ENCODE data around the gene DLEC1. TPM values are rescaled to one million over a fixed set of nuclear protein-coding genes. Genes with fewer than 3 reads are reported as not detected.
"Not testable (repeated sequence)": the region's sequence is repeated elsewhere in the genome, so short reads cannot be mapped to it uniquely, and the experiment has no call there.

Gene DLEC1
- total RNA-seq, 1 experiment from 2014 or later: not detected

GRCh38 chr3:38083871-38084333 lies 44.9 kb downstream of the DLEC1 start:
- no peaks in the 10 kb centered on the region for H3K4me1 ChIP-seq (replicated peaks)
- H3K4me3 ChIP-seq: no peak overlapping the region
- DNase-seq (ENCODE audit: low read depth in 1 of 2, low spot score in 2 of 2): no peak
- H3K27me3 ChIP-seq (replicated peaks): no peaks in the 10 kb centered on the region
- H3K9me3 ChIP-seq (replicated peaks): no peaks in the 10 kb centered on the region
- H3K27ac ChIP-seq: no peak overlapping the region
- no peaks in the 10 kb centered on the region for H3K36me3 ChIP-seq

DNA sequence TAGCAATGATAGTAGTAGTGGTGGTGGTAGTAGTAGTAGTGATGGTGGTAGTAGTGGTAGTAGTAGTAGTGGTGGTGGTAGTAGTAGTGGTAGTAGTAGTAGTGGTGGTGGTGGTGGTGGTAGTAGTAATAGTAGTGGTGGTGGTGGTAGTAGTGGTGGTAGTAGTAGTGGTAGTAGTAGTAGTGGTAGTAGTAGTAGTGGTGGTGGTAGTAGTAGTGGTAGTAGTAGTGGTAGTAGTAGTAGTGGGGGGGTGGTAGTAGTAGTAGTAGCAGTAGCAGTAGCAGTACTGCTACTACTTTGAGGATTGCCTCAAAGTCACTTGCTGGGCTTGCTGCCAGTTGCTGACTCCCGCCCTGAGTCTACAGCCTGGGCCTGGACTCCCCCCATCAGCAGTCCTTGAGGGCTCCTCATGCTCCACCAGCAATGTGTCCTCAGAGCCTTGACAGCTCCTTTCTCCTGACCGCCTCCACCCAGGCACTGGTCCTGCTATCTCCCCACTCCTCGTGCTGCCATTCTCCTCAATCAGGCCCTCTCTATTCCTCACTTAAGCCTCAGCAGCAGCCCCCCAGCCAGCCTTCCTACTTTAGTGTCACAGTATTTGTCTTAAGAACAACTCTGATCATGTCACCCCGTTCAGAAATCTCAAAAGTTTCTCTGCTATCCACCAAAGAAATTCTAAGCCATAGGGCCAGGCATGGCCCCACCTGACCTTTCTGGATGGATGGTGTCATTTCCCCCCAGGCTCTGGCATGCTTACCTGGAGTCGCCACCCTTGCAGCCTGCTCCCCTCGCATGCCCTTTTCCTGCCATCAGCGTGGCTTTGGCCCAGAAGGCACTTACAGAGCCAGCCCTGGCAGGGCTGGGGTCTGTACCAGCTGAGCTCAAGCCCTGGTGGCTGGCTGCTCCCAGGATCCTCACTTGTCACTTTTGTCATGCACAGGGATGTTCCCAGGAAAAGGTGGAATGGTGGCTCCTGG lies 45.6 kb downstream of the DLEC1 start:
- no peaks in the 10 kb centered on the region for H3K9me3 ChIP-seq (replicated peaks)
- H3K36me3 ChIP-seq: no peaks in the 10 kb centered on the region
- no peak overlapping the region for H3K27ac ChIP-seq
- DNase-seq (ENCODE audit: low read depth in 1 of 2, low spot score in 2 of 2): peak in 1 of 2 experiments; percentile 6
- H3K4me1 ChIP-seq (replicated peaks): no peaks in the 10 kb centered on the region
- no peaks in the 10 kb centered on the region for H3K27me3 ChIP-seq (replicated peaks)
- no peak overlapping the region for H3K4me3 ChIP-seq

GRCh38 chr3:38085311-38085942 lies 46.4 kb downstream of the DLEC1 start:
- Histone ChIP-seq H3K36me3 (no peaks in the 10 kb centered on the region), H3K27me3 (replicated peaks) (no peaks in the 10 kb centered on the region), H3K9me3 (replicated peaks) (no peaks in the 10 kb centered on the region), H3K4me3 (no peak overlapping the region), H3K27ac (no peak overlapping the region), H3K4me1 (replicated peaks) (no peaks in the 10 kb centered on the region)
- DNase-seq (ENCODE audit: low read depth in 1 of 2, low spot score in 2 of 2): no peak

DNA sequence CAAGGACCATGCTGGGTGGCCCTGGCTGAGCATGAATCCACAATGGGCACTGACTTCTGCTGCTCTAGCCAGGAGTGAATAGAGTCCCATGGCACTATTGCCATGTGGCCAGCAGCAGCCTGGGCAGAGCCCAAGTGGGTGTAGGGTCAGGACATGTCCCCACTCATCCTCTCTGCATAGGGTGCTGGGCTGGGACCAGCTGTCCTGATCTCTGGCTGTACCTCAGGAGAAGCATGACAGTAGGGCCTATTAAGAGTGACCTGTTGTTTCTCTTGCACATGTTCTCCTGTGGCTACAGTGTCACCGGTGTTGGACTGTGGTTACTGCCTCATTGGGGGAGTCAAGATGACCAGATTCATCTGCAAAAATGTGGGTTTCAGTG lies 46.9 kb downstream of the DLEC1 start:
- Histone ChIP-seq H3K9me3 (replicated peaks) (no peaks in the 10 kb centered on the region), H3K36me3 (no peaks in the 10 kb centered on the region), H3K27ac (no peak overlapping the region), H3K4me1 (replicated peaks) (no peaks in the 10 kb centered on the region), H3K27me3 (replicated peaks) (no peaks in the 10 kb centered on the region), H3K4me3 (no peak overlapping the region)
- DNase-seq (ENCODE audit: low read depth in 1 of 2, low spot score in 2 of 2): no peak

- H3K9me3 ChIP-seq (replicated peaks): no peaks in the 10 kb centered on the region
- no peak overlapping the region for H3K4me3 ChIP-seq
- H3K36me3 ChIP-seq: no peaks in the 10 kb centered on the region
- H3K4me1 ChIP-seq (replicated peaks): no peaks in the 10 kb centered on the region
- no peak overlapping the region for H3K27ac ChIP-seq
- no peaks in the 10 kb centered on the region; the same call in 1 of the 2 replicates for H3K27me3 ChIP-seq (replicated peaks)
- DNase-seq (ENCODE audit: low read depth in 1 of 2, low spot score in 2 of 2): no peak
Measured at GRCh38 chr3:38086496-38086895, 47.5 kb downstream of the DLEC1 start.

DNA sequence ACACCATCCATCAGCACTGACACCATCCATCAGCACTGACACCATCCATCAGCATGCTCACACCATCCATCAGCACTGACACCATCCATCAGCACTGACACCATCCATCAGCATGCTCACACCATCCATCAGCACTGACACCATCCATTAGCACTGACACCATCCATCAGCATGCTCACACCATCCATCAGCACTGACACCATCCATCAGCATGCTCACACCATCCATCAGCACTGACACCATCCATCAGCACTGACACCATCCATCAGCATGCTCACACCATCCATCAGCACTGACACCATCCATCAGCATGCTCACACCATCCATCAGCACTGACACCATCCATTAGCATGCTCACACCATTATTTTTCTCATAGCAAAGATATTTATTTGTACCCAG lies 48.3 kb downstream of the DLEC1 start:
- not testable (repeated sequence) for H3K4me1 ChIP-seq (replicated peaks); H3K36me3 ChIP-seq; H3K9me3 ChIP-seq (replicated peaks); DNase-seq (ENCODE audit: low read depth in 1 of 2, low spot score in 2 of 2); H3K4me3 ChIP-seq; H3K27me3 ChIP-seq (replicated peaks); H3K27ac ChIP-seq

DNA sequence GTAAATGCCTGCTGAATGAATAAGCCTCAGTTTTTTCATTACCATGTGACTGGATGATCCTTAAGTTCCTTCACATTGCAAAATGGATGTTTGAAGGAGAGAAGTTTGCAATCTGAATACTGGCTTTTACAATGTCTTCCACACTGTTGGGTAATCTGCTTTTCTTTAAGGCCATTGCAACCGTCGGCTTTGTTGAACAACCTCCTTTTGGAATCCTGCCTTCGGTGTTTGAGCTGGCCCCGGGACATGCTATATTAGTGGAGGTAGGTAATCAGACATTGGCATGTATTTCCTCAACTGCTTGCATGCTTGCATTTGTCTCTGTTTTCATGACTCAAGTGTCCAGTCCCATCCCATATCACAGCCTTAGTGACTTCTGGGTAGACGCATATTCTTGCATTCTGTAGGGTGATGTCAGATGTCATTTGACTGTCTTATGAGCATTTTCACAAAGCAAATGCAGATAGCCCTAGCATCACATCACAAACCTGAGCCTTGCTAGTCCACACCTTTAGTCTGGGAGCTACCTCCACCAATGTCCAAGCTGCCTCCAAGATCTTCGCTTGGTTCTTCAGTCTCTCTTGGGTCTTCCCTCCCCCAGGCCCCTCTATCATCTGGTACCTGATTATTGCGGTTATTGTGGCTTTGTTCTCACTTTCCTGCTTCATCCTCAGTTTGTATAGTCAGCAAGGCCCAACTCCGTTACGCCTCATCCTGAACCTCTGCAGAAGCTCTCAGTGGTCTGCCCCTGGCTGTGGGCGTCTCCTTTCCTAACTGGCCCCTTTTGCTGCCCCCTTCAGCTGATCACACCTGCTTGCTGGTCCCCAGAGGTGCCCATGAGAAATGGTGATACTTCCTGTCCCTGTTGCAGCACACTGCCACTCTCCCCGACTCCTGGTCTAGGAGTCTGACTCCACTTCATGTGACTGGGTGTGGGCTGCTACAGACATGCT lies 49.4 kb downstream of the DLEC1 start:
- DNase-seq (ENCODE audit: low read depth in 1 of 2, low spot score in 2 of 2): no peak
- Histone ChIP-seq H3K4me1 (replicated peaks) (no peaks in the 10 kb centered on the region), H3K27ac (no peak overlapping the region), H3K27me3 (replicated peaks) (no peaks in the 10 kb centered on the region; the same call in 1 of the 2 replicates), H3K36me3 (no peaks in the 10 kb centered on the region), H3K9me3 (replicated peaks) (no peaks in the 10 kb centered on the region), H3K4me3 (no peak overlapping the region)

DNA sequence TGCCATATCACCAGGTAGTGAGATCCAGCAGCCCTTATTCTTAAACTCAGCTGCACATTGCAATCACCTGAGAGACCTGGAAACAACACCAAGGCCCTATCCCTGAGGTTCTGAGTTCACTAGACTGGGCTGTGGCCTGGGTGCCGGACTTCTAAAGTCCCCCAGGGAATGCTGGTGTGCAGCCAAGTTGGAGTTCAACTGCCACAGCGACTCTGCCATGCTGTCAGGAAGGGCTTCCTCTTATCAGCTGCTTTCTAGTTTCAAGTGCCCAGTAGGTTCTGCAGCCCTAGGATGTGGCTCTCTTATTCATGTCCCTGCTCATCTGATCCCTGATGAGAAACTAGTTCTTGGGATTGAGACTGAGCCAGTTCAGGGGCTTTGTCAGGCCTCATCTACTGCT lies 50.2 kb downstream of the DLEC1 start:
- DNase-seq (ENCODE audit: low read depth in 1 of 2, low spot score in 2 of 2): no peak
- no peaks in the 10 kb centered on the region; the same call in 1 of the 2 replicates for H3K27me3 ChIP-seq (replicated peaks)
- no peaks in the 10 kb centered on the region for H3K4me1 ChIP-seq (replicated peaks)

GRCh38 chr3:38090453-38090852 lies 51.4 kb downstream of the DLEC1 start:
- no peaks in the 10 kb centered on the region for H3K9me3 ChIP-seq (replicated peaks)
- no peaks in the 10 kb centered on the region for H3K36me3 ChIP-seq
- H3K4me3 ChIP-seq: no peak overlapping the region
- no peaks in the 10 kb centered on the region; the same call in 1 of the 2 replicates for H3K27me3 ChIP-seq (replicated peaks)
- no peaks in the 10 kb centered on the region for H3K4me1 ChIP-seq (replicated peaks)
- DNase-seq (ENCODE audit: low read depth in 1 of 2, low spot score in 2 of 2): no peak
- H3K27ac ChIP-seq: no peak overlapping the region

More for the DNA sequence above, 50.2 kb downstream of the DLEC1 start:
- H3K27ac ChIP-seq: no peak overlapping the region
- no peaks in the 10 kb centered on the region for H3K9me3 ChIP-seq (replicated peaks)
- no peaks in the 10 kb centered on the region for H3K36me3 ChIP-seq
- H3K4me3 ChIP-seq: no peak overlapping the region

GRCh38 chr3:38094999-38095398 lies 56.0 kb downstream of the DLEC1 start:
- Histone ChIP-seq H3K27me3 (replicated peaks) (no peaks in the 10 kb centered on the region; the same call in 1 of the 2 replicates), H3K4me1 (replicated peaks) (no peaks in the 10 kb centered on the region), H3K27ac (no peak overlapping the region), H3K9me3 (replicated peaks) (no peaks in the 10 kb centered on the region), H3K4me3 (no peak overlapping the region), H3K36me3 (no peaks in the 10 kb centered on the region)
- DNase-seq (ENCODE audit: low read depth in 1 of 2, low spot score in 2 of 2): no peak

- H3K27ac ChIP-seq: no peak overlapping the region
- H3K36me3 ChIP-seq: no peaks in the 10 kb centered on the region
- no peak for DNase-seq (ENCODE audit: low read depth in 1 of 2, low spot score in 2 of 2)
- H3K27me3 ChIP-seq (replicated peaks): peaks cover 3% of the 10 kb centered on the region
- no peaks in the 10 kb centered on the region for H3K9me3 ChIP-seq (replicated peaks)
- no peaks in the 10 kb centered on the region for H3K4me1 ChIP-seq (replicated peaks)
- no peak overlapping the region for H3K4me3 ChIP-seq
Measured at GRCh38 chr3:38095669-38096483, 56.9 kb downstream of the DLEC1 start.

DNA sequence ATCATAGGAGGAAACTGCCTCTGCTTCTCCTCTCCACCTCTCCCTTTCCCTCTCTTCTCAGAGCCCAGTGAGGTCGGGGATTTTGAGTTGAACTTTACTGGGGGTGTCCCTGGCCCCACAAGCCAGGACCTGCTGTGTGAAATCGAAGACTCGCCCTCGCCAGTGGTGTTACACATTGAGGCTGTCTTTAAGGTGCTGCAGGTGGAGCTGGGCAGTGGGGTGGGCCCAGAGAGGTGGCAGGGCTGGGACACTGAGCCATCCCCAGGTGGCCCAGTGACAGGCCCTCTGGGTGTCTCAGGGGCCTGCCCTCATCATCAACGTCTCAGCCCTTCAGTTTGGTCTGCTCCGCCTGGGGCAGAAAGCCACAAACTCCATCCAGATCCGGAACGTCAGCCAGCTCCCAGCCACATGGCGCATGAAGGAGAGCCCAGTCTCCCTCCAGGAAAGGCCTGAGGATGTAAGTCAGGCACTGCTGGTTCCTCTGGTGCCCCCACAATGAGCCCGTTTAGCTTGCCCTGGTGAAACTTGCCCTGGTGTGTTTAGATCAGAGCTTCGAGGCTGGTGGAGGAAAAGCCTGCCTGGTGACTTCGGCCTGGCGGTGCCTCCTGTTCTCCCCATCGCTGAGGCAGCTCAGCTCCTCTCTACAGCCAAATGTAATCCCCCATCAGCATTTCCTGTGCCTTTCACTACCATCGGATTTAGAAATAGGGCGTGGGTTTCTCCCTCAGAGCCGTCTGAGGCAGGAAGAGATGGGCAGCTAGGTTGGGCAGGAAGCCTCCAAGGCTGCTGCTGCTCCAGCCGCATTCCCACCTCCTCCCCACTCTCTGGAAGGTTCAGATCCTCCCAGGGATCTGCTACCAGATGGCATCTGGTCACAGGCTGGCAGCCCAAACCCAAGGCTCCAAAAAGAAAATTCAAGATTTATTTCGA lies 58.7 kb downstream of the DLEC1 start:
- peaks cover 3% of the 10 kb centered on the region; the same call in 1 of the 2 replicates for H3K27me3 ChIP-seq (replicated peaks)
- no peak overlapping the region for H3K27ac ChIP-seq
- no peak overlapping the region for H3K4me3 ChIP-seq
- H3K36me3 ChIP-seq: no peaks in the 10 kb centered on the region
- no peaks in the 10 kb centered on the region for H3K4me1 ChIP-seq (replicated peaks)
- H3K9me3 ChIP-seq (replicated peaks): no peaks in the 10 kb centered on the region
- no peak for DNase-seq (ENCODE audit: low read depth in 1 of 2, low spot score in 2 of 2)
